Heart right ventricle (tissue), 16 donors: ENCODE data around the gene BRF1. TPM values are rescaled to one million over a fixed set of nuclear protein-coding genes. Genes with fewer than 3 reads are reported as not detected.

Experiments
- ATAC-seq, 8 donors: fragments of 200-7000 bp; cut with Tn5 transposase; one replicate each; pipeline ENCODE4 v1.9.1; 2020; ENCODE audit warnings: mild to moderate bottlenecking in 8 of 8, moderate library complexity in 8 of 8, moderate number of reproducible peaks in 1 of 8
- DNase-seq, 2 donors: peaks; one replicate each; pipeline ENCODE4 v3.0.0-alpha.2; 2020
- H3K27ac ChIP-seq, 10 donors: fragments of 200-600 bp; sonication (generic) in 2 of 10; one replicate each; pipeline versions ENCODE4 v1.5.0 to v1.8.0; 2020 to 2022; ENCODE audit warnings: mild to moderate bottlenecking in 3 of 10
- H3K27me3 ChIP-seq, 7 donors: fragments of 200-600 bp; one replicate each; pipeline ENCODE4 v1.8.0; 2021 to 2022; ENCODE audit warnings: mild to moderate bottlenecking in 2 of 7
- H3K36me3 ChIP-seq, 9 donors: fragments of 200-600 bp; sonication (generic) in 1 of 9; one replicate each; pipeline versions ENCODE4 v1.5.0 to v1.8.0; 2020 to 2022; ENCODE audit warnings: mild to moderate bottlenecking in 2 of 9
- H3K4me1 ChIP-seq, 9 donors: fragments of 200-600 bp; sonication (generic) in 1 of 9; one replicate each; pipeline versions ENCODE4 v1.5.0 to v1.8.0; 2020 to 2022; ENCODE audit warnings: mild to moderate bottlenecking in 4 of 9
- H3K4me3 ChIP-seq, 10 donors: fragments of 200-600 bp; sonication (generic) in 2 of 10; one replicate each; pipeline versions ENCODE4 v1.5.0 to v1.8.0; 2020 to 2022; ENCODE audit warnings: mild to moderate bottlenecking in 7 of 10, moderate library complexity in 2 of 10
- H3K9me3 ChIP-seq, 11 donors: fragments of 200-600 bp in 10 of 11; sonication (generic) in 2 of 11; one replicate each; pipeline versions ENCODE4 v1.5.0 to v1.8.0; 2013 to 2022; ENCODE audit warnings: mild to moderate bottlenecking in 2 of 11, control low read depth in 1 of 11, moderate library complexity in 1 of 11
- WGBS, 2 donors: extraction: QIAGEN DNeasy Blood & Tissue Kit; methylation state at CpG; one replicate each; pipeline ENCODE4 v1.1.7; 2013; ENCODE audit warnings: inconsistent platforms in 1 of 2; 5-methylcytosine and 5-hydroxymethylcytosine counted together
- intact Hi-C, 10 donors: fragments of 100-400 bp; cut with DNase I; formaldehyde crosslinking; loops; one replicate each; pipeline versions ENCODE4 v1.11.1 to v1.14.2; 2022
- polyA plus RNA-seq, 2 donors: library from polyadenylated mRNA; stranded (reverse); fragments of 200-250 nt; gene quantifications; one replicate each; pipeline ENCODE4 v1.2.3, GENCODE V29; 2013
- total RNA-seq, 10 donors: library from RNA; stranded (reverse); fragmentation: NEBNext Ultra II Directional in 3 of 10; extraction: Animal tissue kit (Norgen Biotek cat#: 25700) in 3 of 10; gene quantifications; one replicate each; pipeline versions ENCODE4 v1.2.1 to v1.2.4, GENCODE V29; 2021 to 2023
- TF ChIP-seq, protein P1 (sequence below), 9 donors: fragments of 200-600 bp; sonication (generic) in 2 of 9; IDR thresholded peaks; one replicate each; pipeline versions ENCODE4 v1.5.0 to v1.8.0; 2021 to 2022; ENCODE audit warnings: antibody characterized with exemption in 9 of 9, mild to moderate bottlenecking in 5 of 9, moderate library complexity in 1 of 9
- donor health status: Arrhythmogenic right ventricular cardiomyopathy.
- donor health status: ischemic (EF 13 %, LVEDD 7.1; RV severe dilation, severe dysfunction).
- donor health status: healthy with polysubstance abuse.
- donor health status: DM: no; HTN: yes; CAD: no.
- donor health status: DM: no; HTN: no; CAD: no.
- donor health status: ischemic (EF 25% LVEDD 6.9; RV normal size, moderate dysfunction).
- donor health status: ischemic (EF 25% LVEDD 5.7; RV mildly dilated, moderate dysfunction).
- donor health status: healthy.
- donor health status: DM: yes; HTN: yes; CAD: no.
- donor health status: Ischemic cardiomyopathy.
- donor health status: ischemic (EF 35%, LVEDD 5.7; RV mildly dilated, moderate dysfunction).
- donor health status: nonischemic (EF 11% LVEDD 7.7; RV severe dilation, severe dysfunction).
- donor health status: DM: yes; HTN: yes; CAD: no.
- donor health status: PGD.
- donor health status: ischemic (EF 29% LVEDD 5.4; RV normal size, mild dysfunction).
- donor health status: nonischemic (EF 23%, LVEDD 6.1; RV moderate dilation, normal function).

Gene BRF1
- total and polyA plus RNA-seq, 12 donors, result 12.7 to 30.8 (median 16.2) TPM

DNA sequence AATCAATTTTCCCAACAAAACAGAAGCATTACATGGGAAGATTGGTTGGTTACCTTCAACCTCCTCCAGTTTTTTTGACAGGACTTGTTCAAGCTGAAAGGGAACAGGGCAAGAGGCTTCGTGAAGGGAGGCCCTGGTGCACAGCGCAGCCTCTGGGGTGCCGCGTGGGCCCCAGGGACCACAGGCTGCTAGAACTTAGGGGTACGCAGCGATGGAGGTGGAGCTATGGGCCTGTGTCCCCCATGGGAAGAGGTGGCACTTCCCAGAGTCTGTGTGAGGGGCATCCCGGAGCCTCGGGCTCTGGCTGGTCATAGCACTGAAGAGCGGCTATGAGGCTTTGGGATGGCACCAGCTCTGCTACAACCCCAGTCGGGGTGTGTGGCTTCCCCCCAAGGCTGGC is 74.6 kb downstream of the BRF1 start:
- DNase-seq (no peak), ATAC-seq (no peak)
- Histone ChIP-seq H3K36me3 (peaks cover 0 to 71% (median 22%) of the 10 kb centered on the region in 9 donors), H3K27ac (no peak overlapping the region), H3K4me3 (no peak overlapping the region), H3K4me1 (peaks cover 0 to 5% (median 0%) of the 10 kb centered on the region in 9 donors), H3K27me3 (no peaks in the 10 kb centered on the region), H3K9me3 (no peaks in the 10 kb centered on the region)
- WGBS, 2 donors, result 97 to 98% methylated on average over 10 of the region's 10 CpGs
- intact Hi-C loops, result no loop called here
- TF ChIP-seq, protein P1, sequence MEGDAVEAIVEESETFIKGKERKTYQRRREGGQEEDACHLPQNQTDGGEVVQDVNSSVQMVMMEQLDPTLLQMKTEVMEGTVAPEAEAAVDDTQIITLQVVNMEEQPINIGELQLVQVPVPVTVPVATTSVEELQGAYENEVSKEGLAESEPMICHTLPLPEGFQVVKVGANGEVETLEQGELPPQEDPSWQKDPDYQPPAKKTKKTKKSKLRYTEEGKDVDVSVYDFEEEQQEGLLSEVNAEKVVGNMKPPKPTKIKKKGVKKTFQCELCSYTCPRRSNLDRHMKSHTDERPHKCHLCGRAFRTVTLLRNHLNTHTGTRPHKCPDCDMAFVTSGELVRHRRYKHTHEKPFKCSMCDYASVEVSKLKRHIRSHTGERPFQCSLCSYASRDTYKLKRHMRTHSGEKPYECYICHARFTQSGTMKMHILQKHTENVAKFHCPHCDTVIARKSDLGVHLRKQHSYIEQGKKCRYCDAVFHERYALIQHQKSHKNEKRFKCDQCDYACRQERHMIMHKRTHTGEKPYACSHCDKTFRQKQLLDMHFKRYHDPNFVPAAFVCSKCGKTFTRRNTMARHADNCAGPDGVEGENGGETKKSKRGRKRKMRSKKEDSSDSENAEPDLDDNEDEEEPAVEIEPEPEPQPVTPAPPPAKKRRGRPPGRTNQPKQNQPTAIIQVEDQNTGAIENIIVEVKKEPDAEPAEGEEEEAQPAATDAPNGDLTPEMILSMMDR (IDR thresholded peaks at IDR 0.05), result no peak

GRCh38 chr14:105224845-105225570 is 75.8 kb downstream of the BRF1 start:
- TF ChIP-seq, protein P1 (IDR thresholded peaks at IDR 0.05), result no peak
- Histone ChIP-seq H3K9me3 (no peaks in the 10 kb centered on the region), H3K27ac (no peak overlapping the region), H3K4me3 (no peak overlapping the region), H3K27me3 (no peaks in the 10 kb centered on the region), H3K36me3 (peaks cover 0 to 81% (median 22%) of the 10 kb centered on the region in 9 donors), H3K4me1 (peaks cover 0 to 14% (median 7%) of the 10 kb centered on the region in 9 donors)
- intact Hi-C loops, result no loop called here
- DNase-seq, result no peak
- no peak for ATAC-seq
- WGBS, 2 donors, result 94 to 95% methylated on average over 11 of the region's 11 CpGs

DNA sequence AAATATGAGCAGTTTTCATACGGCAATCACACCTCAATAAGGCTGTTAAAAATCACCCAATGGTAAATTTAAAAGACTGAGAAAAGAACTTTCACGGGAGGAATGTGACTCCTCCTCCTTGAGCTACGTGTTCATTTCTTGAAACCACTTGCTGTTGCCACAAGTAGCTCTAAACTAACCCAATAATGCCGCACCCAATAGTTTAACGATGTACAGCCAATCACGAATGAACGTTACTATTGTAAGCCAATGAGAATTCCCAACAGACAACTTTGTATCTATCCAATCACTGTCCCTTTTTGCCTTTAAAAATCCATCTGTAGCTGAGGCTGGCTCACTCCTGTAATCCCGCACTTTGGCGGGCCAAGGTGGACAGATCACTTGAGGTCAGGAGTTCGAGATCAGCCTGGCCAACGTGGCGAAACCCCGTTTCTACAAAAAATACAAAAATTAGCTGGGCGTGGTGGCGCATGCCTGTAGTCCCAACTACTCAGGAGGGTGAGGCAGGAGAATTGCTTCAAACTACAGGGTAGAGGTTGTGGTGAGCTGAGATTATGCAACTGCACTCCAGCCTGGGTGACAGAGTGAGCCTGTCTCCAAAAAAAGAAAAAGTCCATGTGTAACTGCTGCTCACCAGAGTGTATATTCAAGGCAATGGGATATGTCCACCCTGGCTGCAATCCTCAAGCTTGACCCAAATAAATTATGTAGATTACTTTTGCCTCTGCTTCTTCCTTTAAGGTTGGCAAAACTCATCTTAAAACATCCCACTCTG is 76.8 kb downstream of the BRF1 start:
- H3K27me3 ChIP-seq, result no peaks in the 10 kb centered on the region
- no peaks in the 10 kb centered on the region for H3K9me3 ChIP-seq
- intact Hi-C loops, result no loop called here
- H3K4me1 ChIP-seq, result peaks cover 0 to 19% (median 7%) of the 10 kb centered on the region in 9 donors
- TF ChIP-seq, protein P1 (IDR thresholded peaks at IDR 0.05), result no peak
- H3K36me3 ChIP-seq, result peaks cover 0 to 89% (median 30%) of the 10 kb centered on the region in 9 donors
- H3K4me3 ChIP-seq, result no peak overlapping the region
- 96% methylated on average over 15 of the region's 15 CpGs for WGBS, 2 donors
- DNase-seq (no peak), ATAC-seq (no peak)
- H3K27ac ChIP-seq, result no peak overlapping the region

GRCh38 chr14:105223260-105223659 is 77.5 kb downstream of the BRF1 start:
- intact Hi-C loops, result no loop called here
- peaks cover 0 to 19% (median 7%) of the 10 kb centered on the region in 9 donors for H3K4me1 ChIP-seq
- no peak overlapping the region for H3K27ac ChIP-seq
- ATAC-seq (no peak), DNase-seq (no peak)
- H3K9me3 ChIP-seq, result no peaks in the 10 kb centered on the region
- TF ChIP-seq, protein P1 (IDR thresholded peaks at IDR 0.05), result no peak
- 96 to 97% methylated on average over 16 of the region's 16 CpGs for WGBS, 2 donors
- peaks cover 0 to 93% (median 37%) of the 10 kb centered on the region in 9 donors for H3K36me3 ChIP-seq
- no peaks in the 10 kb centered on the region for H3K27me3 ChIP-seq
- no peak overlapping the region for H3K4me3 ChIP-seq
